GM23338 (cell line): ENCODE measurements around the gene MAP3K4. TPM values are rescaled to one million over a fixed set of nuclear protein-coding genes. Genes with fewer than 3 reads are reported as not detected.

ENCODE experiments used
- ATAC-seq: fragments of 200-7000 bp; cut with Tn5 transposase; 3 replicates; pipeline ENCODE4 v1.9.1; 2020
- DNase-seq: peaks from one replicate; pipeline ENCODE4 v3.0.0-alpha.2; 2015; ENCODE audit warnings: low spot score
- H2AFZ ChIP-seq: fragments of 200-600 bp; sonication (generic); 2 replicates; pipeline ENCODE4 v1.8.0; 2016; ENCODE audit warnings: antibody characterized with exemption, mild to moderate bottlenecking, moderate library complexity
- H3F3A ChIP-seq: fragments of 200-600 bp; sonication (generic); replicated peaks from 2 replicates; pipeline ENCODE4 v1.8.0; 2017; ENCODE audit warnings: antibody characterized with exemption, mixed run types, low read depth
- H3K27ac ChIP-seq: fragments of 200-600 bp; sonication (generic); 2 replicates; pipeline ENCODE4 v1.6.1; 2016; ENCODE audit warnings: low read depth
- H3K27me3 ChIP-seq: fragments of 200-600 bp; sonication (generic); 2 replicates; pipeline ENCODE4 v1.8.0; 2016; ENCODE audit warnings: mild to moderate bottlenecking, mixed run types, moderate library complexity; ENCODE audit not compliant: insufficient read depth
- H3K36me3 ChIP-seq: fragments of 200-600 bp; sonication (generic); 2 replicates; pipeline ENCODE4 v1.8.0; 2016; ENCODE audit warnings: mild to moderate bottlenecking; ENCODE audit not compliant: insufficient read depth
- H3K4me1 ChIP-seq: fragments of 200-600 bp; sonication (generic); 2 replicates; pipeline ENCODE4 v1.8.0; 2016; ENCODE audit warnings: mild to moderate bottlenecking, moderate library complexity; ENCODE audit not compliant: insufficient read depth
- H3K4me2 ChIP-seq: fragments of 200-600 bp; sonication (generic); 2 replicates; pipeline ENCODE4 v1.7.1; 2017; ENCODE audit warnings: mixed run types
- H3K4me3 ChIP-seq: fragments of 200-600 bp; sonication (generic); 2 replicates; pipeline ENCODE4 v1.6.1; 2016; ENCODE audit warnings: mixed run types
- H3K79me2 ChIP-seq: fragments of 200-600 bp; sonication (generic); replicated peaks from 2 replicates; pipeline ENCODE4 v1.8.0; 2017; ENCODE audit warnings: mild to moderate bottlenecking; ENCODE audit not compliant: insufficient read depth
- H3K9me2 ChIP-seq: fragments of 200-600 bp; sonication (generic); 2 replicates; pipeline ENCODE4 v1.8.0; 2017; ENCODE audit not compliant: insufficient read depth
- H4K20me1 ChIP-seq: fragments of 200-600 bp; sonication (generic); replicated peaks from 2 replicates; pipeline ENCODE4 v1.8.0; 2017; ENCODE audit warnings: mild to moderate bottlenecking; ENCODE audit not compliant: insufficient read depth
- H3K27ac Mint-ChIP-seq: 2 replicates; pipeline ENCODE4 v1.8.0; 2020; ENCODE audit warnings: inconsistent platforms, mild to moderate bottlenecking, moderate library complexity, mixed read lengths
- H3K27me3 Mint-ChIP-seq: 3 replicates; pipeline ENCODE4 v1.8.0; 2022; ENCODE audit warnings: low read depth, mild to moderate bottlenecking, moderate library complexity, mixed read lengths, inconsistent platforms; ENCODE audit not compliant: insufficient read depth, poor library complexity
- H3K36me3 Mint-ChIP-seq: 3 replicates; pipeline ENCODE4 v1.8.0; 2021; ENCODE audit warnings: low read depth, mild to moderate bottlenecking, inconsistent platforms, moderate library complexity, mixed read lengths
- H3K4me1 Mint-ChIP-seq: 3 replicates; pipeline ENCODE4 v1.8.0; 2020; ENCODE audit warnings: mild to moderate bottlenecking, inconsistent platforms, mixed read lengths
- H3K4me3 Mint-ChIP-seq: 3 replicates; pipeline ENCODE4 v1.8.0; 2021; ENCODE audit warnings: moderate library complexity, mild to moderate bottlenecking, inconsistent platforms, mixed read lengths
- H3K9me3 Mint-ChIP-seq: 3 replicates; pipeline ENCODE4 v1.8.0; 2020; ENCODE audit warnings: moderate library complexity, mild to moderate bottlenecking, inconsistent platforms, mixed read lengths
- CTCF ChIP-seq, 2 experiments: fragments of 200-600 bp in 1 of 2; sonication (generic) in 1 of 2; conservative IDR thresholded peaks; 2 replicates each; pipeline versions ENCODE4 v1.5.1 to v1.6.1; 2016 to 2017; ENCODE audit warnings: antibody characterized with exemption in 2 of 2, low read depth in 2 of 2, mild to moderate bottlenecking in 2 of 2, moderate library complexity in 1 of 2
- EZH2 ChIP-seq: fragments of 200-600 bp; sonication (generic); IDR thresholded peaks from one replicate; pipeline ENCODE4 v1.8.0; 2017; ENCODE audit warnings: antibody characterized with exemption, mild to moderate bottlenecking, low read depth; ENCODE audit not compliant: unreplicated experiment
- EZH2phosphoT487 ChIP-seq: fragments of 200-600 bp; sonication (generic); IDR thresholded peaks from one replicate; pipeline ENCODE4 v1.8.1; 2018; ENCODE audit warnings: antibody characterized with exemption; ENCODE audit not compliant: unreplicated experiment
- JUNB ChIP-seq: IDR thresholded peaks from one replicate; pipeline ENCODE4 v1.6.1; 2016; ENCODE audit warnings: antibody characterized with exemption; ENCODE audit not compliant: unreplicated experiment
- POLR2AphosphoS5 ChIP-seq: IDR thresholded peaks from 2 replicates; pipeline ENCODE4 v1.6.1; 2016; ENCODE audit warnings: antibody characterized with exemption, low read depth
- REST ChIP-seq: IDR thresholded peaks from one replicate; pipeline ENCODE4 v1.6.1; 2018; ENCODE audit warnings: antibody characterized with exemption; ENCODE audit not compliant: unreplicated experiment
- ZNF331 ChIP-seq: fragments of 250-450 bp; sonication (Bioruptor Pico); IDR thresholded peaks from 2 replicates; pipeline ENCODE4 v1.5.0; 2020; ENCODE audit warnings: low read depth, mild to moderate bottlenecking, moderate library complexity
- polyA plus RNA-seq: library from polyadenylated mRNA; unstranded; fragments of >200 nt; fragmentation: Nextera tagmentation; extraction: Ambion mirVana; gene quantifications from 2 replicates; pipeline ENCODE4 v1.2.1, GENCODE V29; 2016
- total RNA-seq: library from RNA; depleted of rRNA; stranded (reverse); fragments of >200 nt; shearing (Covaris generic); gene quantifications from 2 replicates; pipeline ENCODE4 v1.2.3, GENCODE V29; 2014

Gene MAP3K4
- total and polyA plus RNA-seq, 2 experiments from 2014 or later: 44.4 to 48.8 TPM

GRCh38 chr6:161085246-161085645 lies 93.7 kb downstream of the MAP3K4 start (continued):
- TF ChIP-seq CTCF (conservative IDR thresholded peaks at IDR 0.05; ENCODE audit: low read depth in 2 of 2): no peak
- TF ChIP-seq EZH2phosphoT487: no peak
- TF ChIP-seq ZNF331: no peak

GRCh38 chr6:161088676-161089328 lies 97.2 kb downstream of the MAP3K4 start:
- Mint-ChIP-seq H3K36me3 (peaks cover 44% of the 10 kb centered on the region), H3K4me1 (no peaks in the 10 kb centered on the region), H3K4me3 (no peak overlapping the region), H3K9me3 (no peaks in the 10 kb centered on the region), H3K27me3 (no peaks in the 10 kb centered on the region), H3K27ac (no peak overlapping the region)
- TF ChIP-seq REST: peak; percentile 59
- no peak for TF ChIP-seq POLR2AphosphoS5
- Histone ChIP-seq H3K27me3 (no peaks in the 10 kb centered on the region), H3K4me1 (no peaks in the 10 kb centered on the region), H4K20me1 (0 out of 2 replicates have a peak, but pooled peaks cover 3% of the 10 kb centered on the region), H3K9me2 (no peaks in the 10 kb centered on the region), H3K79me2 (no peaks in the 10 kb centered on the region), H2AFZ (no peak overlapping the region), H3F3A (no peaks in the 10 kb centered on the region), H3K4me3 (no peak overlapping the region), H3K4me2 (no peak overlapping the region), H3K36me3 (peaks cover 33% of the 10 kb centered on the region), H3K27ac (no peak overlapping the region)
- DNase-seq (peak; percentile 11), ATAC-seq (no peak)

GRCh38 chr6:161091151-161091550 lies 99.6 kb downstream of the MAP3K4 start:
- Mint-ChIP-seq H3K9me3 (no peaks in the 10 kb centered on the region), H3K27me3 (no peaks in the 10 kb centered on the region), H3K36me3 (peaks cover 38% of the 10 kb centered on the region), H3K4me3 (no peak overlapping the region), H3K27ac (no peak overlapping the region), H3K4me1 (no peaks in the 10 kb centered on the region; the same call in 2 of the 3 replicates)
- no peaks in the 10 kb centered on the region for H3F3A ChIP-seq
- no peak overlapping the region for H2AFZ ChIP-seq
- no peak overlapping the region for H3K27ac ChIP-seq
- no peaks in the 10 kb centered on the region for H3K27me3 ChIP-seq
- TF ChIP-seq EZH2 (no peak), JUNB (no peak)
- no peak overlapping the region for H3K4me3 ChIP-seq
- H3K79me2 ChIP-seq: no peaks in the 10 kb centered on the region
- ATAC-seq (no peak), DNase-seq (no peak)
- no peaks in the 10 kb centered on the region for H3K9me2 ChIP-seq
- peaks cover 30% of the 10 kb centered on the region for H3K36me3 ChIP-seq
- no peak overlapping the region for H3K4me2 ChIP-seq
- 0 out of 2 replicates have a peak, but pooled peaks cover 3% of the 10 kb centered on the region for H4K20me1 ChIP-seq
- H3K4me1 ChIP-seq: peaks cover 4% of the 10 kb centered on the region; the same call in 1 of the 2 replicates
